Retinal pigment epithelial cell (primary cell): ENCODE measurements around the gene CAPN13.

Experiments
- DNase-seq: peaks from one replicate; pipeline ENCODE4 v3.0.0-alpha.2; 2010; ENCODE audit warnings: low read depth
- H3K4me3 ChIP-seq: 2 replicates; pipeline ENCODE4 v1.5.1; 2011; ENCODE audit warnings: mild to moderate bottlenecking, low read length, control low read depth, moderate library complexity
- CTCF ChIP-seq: conservative IDR thresholded peaks from 2 replicates; pipeline ENCODE4 v1.5.1; 2011; ENCODE audit warnings: low read depth, low read length, control low read depth, inconsistent platforms

CAPN13 gene

GRCh38 chr2:30737326-30737610, 70.0 kb downstream of the CAPN13 start:
- TF ChIP-seq CTCF, result no peak
- DNase-seq, result no peak
- H3K4me3 ChIP-seq, result no peak overlapping the region

DNA sequence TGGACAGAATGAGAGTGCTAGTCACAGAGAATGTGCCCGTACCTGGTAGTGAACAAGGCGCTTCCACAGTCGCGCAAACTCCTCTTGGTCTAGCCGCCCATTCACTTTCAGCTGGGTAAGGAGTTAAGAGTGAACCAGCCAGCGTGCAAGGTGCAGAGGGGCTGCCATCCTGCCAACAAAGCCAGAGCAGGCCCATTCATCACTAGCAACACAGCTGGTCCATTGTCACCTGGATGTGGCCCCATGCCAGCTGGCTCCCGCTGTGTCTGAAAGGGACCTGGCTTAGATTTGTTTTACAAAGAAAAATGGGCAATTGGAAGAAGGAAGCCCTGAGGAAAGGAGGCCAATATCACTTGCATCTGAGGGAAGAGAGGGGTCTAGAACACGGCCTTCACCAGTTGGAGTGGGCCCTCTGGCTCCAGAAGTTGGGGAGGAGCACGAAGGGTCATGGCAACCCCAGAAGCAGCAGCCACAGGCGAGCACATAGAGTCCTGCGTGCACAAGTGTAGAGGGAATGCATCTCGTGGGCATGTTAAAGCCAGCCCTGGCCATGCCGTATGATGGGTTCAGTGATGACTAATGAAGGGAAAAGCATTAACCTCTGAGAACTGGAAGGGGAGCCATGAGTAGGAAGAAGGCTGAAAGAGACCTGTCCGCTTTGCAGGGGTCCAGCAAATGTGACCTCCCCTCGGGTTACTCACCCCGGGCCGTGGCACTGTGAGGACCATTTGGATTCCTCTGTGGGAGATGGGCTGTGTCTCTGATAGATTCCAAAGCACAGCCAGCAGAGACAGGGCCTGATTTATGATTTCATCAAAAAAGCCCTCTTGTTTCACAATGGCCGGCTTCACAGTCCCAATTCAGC, 70.6 kb downstream of the CAPN13 start:
- no peak for DNase-seq
- no peak overlapping the region for H3K4me3 ChIP-seq
- TF ChIP-seq CTCF, result no peak

- H3K4me3 ChIP-seq, result no peak overlapping the region
- no peak for DNase-seq
- TF ChIP-seq CTCF, result no peak
These were observed 73.2 kb downstream of the CAPN13 start for GRCh38 chr2:30733876-30734520.

DNA sequence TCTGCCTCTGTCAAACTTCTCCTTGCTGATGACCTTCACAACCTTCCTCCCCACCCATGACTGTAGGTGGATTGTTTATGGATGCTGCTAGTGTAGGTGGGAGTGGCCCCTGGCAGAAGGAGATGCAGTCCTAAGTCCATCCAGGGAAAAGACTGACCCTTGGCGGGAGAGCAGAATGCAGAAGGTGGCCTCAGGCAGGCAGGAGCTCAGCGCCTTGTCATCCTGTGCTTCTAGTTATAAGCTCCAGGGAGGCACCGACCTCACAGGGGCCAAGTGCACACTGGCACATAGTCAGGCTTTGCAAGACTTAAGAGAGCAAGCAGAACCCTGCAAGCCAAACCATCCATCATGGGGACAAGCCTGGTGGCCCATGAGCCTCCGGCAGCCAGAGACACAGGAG, 74.4 kb downstream of the CAPN13 start:
- no peak overlapping the region for H3K4me3 ChIP-seq
- DNase-seq, result no peak

GRCh38 chr2:30732376-30732775, 74.9 kb downstream of the CAPN13 start:
- DNase-seq, result no peak
- no peak overlapping the region for H3K4me3 ChIP-seq

More for the DNA sequence above, 74.4 kb downstream of the CAPN13 start:
- TF ChIP-seq CTCF, result no peak

GRCh38 chr2:30731706-30732105, 75.5 kb downstream of the CAPN13 start:
- no peak for DNase-seq
- TF ChIP-seq CTCF, result no peak
- H3K4me3 ChIP-seq, result no peak overlapping the region

More at GRCh38 chr2:30732376-30732775, 74.9 kb downstream of the CAPN13 start:
- no peak for TF ChIP-seq CTCF
